ENCODE data around the gene MBP. TPM values are rescaled to one million over a fixed set of nuclear protein-coding genes. Genes with fewer than 3 reads are reported as not detected.
A peak's percentile ranks its signal among the peaks of the same experiment; 100 is the strongest.

The MBP gene
- total RNA-seq (2014; rRNA removed; shearing (Covaris generic)) = 13.5 and 16.4 TPM in 2 replicates
- total RNA-seq (2022) = 25.2 and 28.9 TPM in 2 replicates
- Bru-seq, nascent RNA = percentile 65 among the genes with signal in this experiment
- percentile 62 among the genes with signal in this experiment for BruChase-seq, experiment 1, labeled RNA remaining after a 6-hour chase
- percentile 61 among the genes with signal in this experiment for BruChase-seq, experiment 2, labeled RNA remaining after a 2-hour chase
- long read RNA-seq, full-length matches to known transcripts = 9 of 22 reads
- long read RNA-seq, partial matches to known transcripts = 0 of 22 reads
- long read RNA-seq, other reads (novel, unspliced or antisense) = 13 of 22 reads

- POLR2A ChIA-PET = interaction anchor here (0.9 kb wide), 1 partner anchor 24 kb away, joined by 3 read pairs; no protein-coding TSS in a partner anchor
- DNase-seq (ENCODE audit: low spot score) = peak; percentile 68
- Histone ChIP-seq H3K9me2 (ENCODE audit: insufficient read depth, low read length) (no peaks in the 10 kb centered on the region), H3K4me2 (ENCODE audit: low read length) (peak within 1 kb of the TSS; percentile 91), H4K20me1 (ENCODE audit: insufficient read depth, low read length) (no peaks in the 10 kb centered on the region; the same call in 1 of the 2 replicates), H3K79me2 (ENCODE audit: insufficient read depth, low read depth, low read length) (peaks cover 30% of the 10 kb centered on the region), H3K4me1 (ENCODE audit: insufficient read depth, low read length, poor library complexity, severe bottlenecking) (peaks cover 40% of the 10 kb centered on the region), H2AFZ (ENCODE audit: low read length) (peak within 1 kb of the TSS; percentile 57; the same call in 1 of the 2 replicates), H3K36me3 (ENCODE audit: insufficient read depth, low read length) (peaks cover 7% of the 10 kb centered on the region), H3K4me3 (ENCODE audit: low read depth, low read length, poor library complexity, severe bottlenecking) (peak within 1 kb of the TSS; percentile 87), H3K27ac (ENCODE audit: low read depth, low read length, poor library complexity, severe bottlenecking) (peak within 1 kb of the TSS; percentile 11), H3K9me3 (ENCODE audit: low read length) (no peaks in the 10 kb centered on the region)
- TF ChIP-seq EZH2phosphoT487 (IDR thresholded peaks at IDR 0.05; ENCODE audit: borderline replicate concordance, low read depth, low read length) = no peak
- TF ChIP-seq, protein P1, sequence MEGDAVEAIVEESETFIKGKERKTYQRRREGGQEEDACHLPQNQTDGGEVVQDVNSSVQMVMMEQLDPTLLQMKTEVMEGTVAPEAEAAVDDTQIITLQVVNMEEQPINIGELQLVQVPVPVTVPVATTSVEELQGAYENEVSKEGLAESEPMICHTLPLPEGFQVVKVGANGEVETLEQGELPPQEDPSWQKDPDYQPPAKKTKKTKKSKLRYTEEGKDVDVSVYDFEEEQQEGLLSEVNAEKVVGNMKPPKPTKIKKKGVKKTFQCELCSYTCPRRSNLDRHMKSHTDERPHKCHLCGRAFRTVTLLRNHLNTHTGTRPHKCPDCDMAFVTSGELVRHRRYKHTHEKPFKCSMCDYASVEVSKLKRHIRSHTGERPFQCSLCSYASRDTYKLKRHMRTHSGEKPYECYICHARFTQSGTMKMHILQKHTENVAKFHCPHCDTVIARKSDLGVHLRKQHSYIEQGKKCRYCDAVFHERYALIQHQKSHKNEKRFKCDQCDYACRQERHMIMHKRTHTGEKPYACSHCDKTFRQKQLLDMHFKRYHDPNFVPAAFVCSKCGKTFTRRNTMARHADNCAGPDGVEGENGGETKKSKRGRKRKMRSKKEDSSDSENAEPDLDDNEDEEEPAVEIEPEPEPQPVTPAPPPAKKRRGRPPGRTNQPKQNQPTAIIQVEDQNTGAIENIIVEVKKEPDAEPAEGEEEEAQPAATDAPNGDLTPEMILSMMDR (conservative IDR thresholded peaks at IDR 0.05; ENCODE audit: low read length) = no peak
- CTCF ChIA-PET (ENCODE audit: unreplicated experiment) = interaction anchor here (0.7 kb wide), 1 partner anchor 19 kb away, joined by 3 read pairs; no protein-coding TSS in a partner anchor
- BruUV-seq (replicated peaks) = no TSS peak
- intact Hi-C loops (cut with micrococcal nuclease; ENCODE audit: unreplicated experiment) = loop anchor here (5.0 kb wide), 1 partner anchor 35 kb away; no protein-coding TSS in a partner anchor
Measured at GRCh38 chr18:77132369-77133050, at the start of gene MBP. MBP (minus strand) TSS chr18:77132783; CDS start chr18:77105261, 27,522 bp downstream.

- Histone ChIP-seq H3K4me2 (ENCODE audit: low read length) (no peak overlapping the region), H3K4me3 (ENCODE audit: low read depth, low read length, poor library complexity, severe bottlenecking) (no peak overlapping the region), H4K20me1 (ENCODE audit: insufficient read depth, low read length) (no peaks in the 10 kb centered on the region), H2AFZ (ENCODE audit: low read length) (no peak overlapping the region), H3K4me1 (ENCODE audit: insufficient read depth, low read length, poor library complexity, severe bottlenecking) (no peaks in the 10 kb centered on the region), H3K9me3 (ENCODE audit: low read length) (no peaks in the 10 kb centered on the region), H3K27ac (ENCODE audit: low read depth, low read length, poor library complexity, severe bottlenecking) (no peak overlapping the region), H3K36me3 (ENCODE audit: insufficient read depth, low read length) (no peaks in the 10 kb centered on the region), H3K79me2 (ENCODE audit: insufficient read depth, low read depth, low read length) (no peaks in the 10 kb centered on the region), H3K9me2 (ENCODE audit: insufficient read depth, low read length) (no peaks in the 10 kb centered on the region)
- TF ChIP-seq, protein P1 (conservative IDR thresholded peaks at IDR 0.05; ENCODE audit: low read length) = no peak
- no peak for TF ChIP-seq EZH2phosphoT487 (IDR thresholded peaks at IDR 0.05; ENCODE audit: borderline replicate concordance, low read depth, low read length)
- DNase-seq (ENCODE audit: low spot score) = no peak
- intact Hi-C loops (cut with micrococcal nuclease; ENCODE audit: unreplicated experiment) = no loop called here
- ChIA-PET POLR2A (no interaction called here), CTCF (ENCODE audit: unreplicated experiment) (no interaction called here)
- no TSS peak for BruUV-seq (replicated peaks)
Measured at GRCh38 chr18:77181950-77182707, 49.5 kb upstream of the MBP start.

Measured in OCI-LY7 (cell line).